ENCODE measurements around the gene DYSF. TPM values are rescaled to one million over a fixed set of nuclear protein-coding genes. Genes with fewer than 3 reads are reported as not detected.

DYSF gene
- total and polyA plus RNA-seq, 2 donors (not counting 1 experiment from before 2014, with no cell fraction given), result 0.17 to 0.43 TPM

GRCh38 chr2:71557321-71557720, 104.0 kb downstream of the DYSF start:
- Mint-ChIP-seq H3K27me3 (no peaks in the 10 kb centered on the region), H3K4me3 (no peak overlapping the region), H3K9me3 (ENCODE audit: insufficient read depth) (no peaks in the 10 kb centered on the region), H3K27ac (no peak overlapping the region), H3K4me1 (no peaks in the 10 kb centered on the region)
- ChIA-PET CTCF (no interaction called here), POLR2A (no interaction called here)
- DNase-seq (no peak), ATAC-seq (ENCODE audit: low read depth) (no peak)
- WGBS (ENCODE audit: insufficient coverage), result 84% methylated on average over 6 of the region's 6 CpGs
- no peaks in the 10 kb centered on the region for H3K79me2 ChIP-seq (ENCODE audit: control insufficient read depth, insufficient read depth, low read length)
- H3K27ac ChIP-seq (ENCODE audit: low read length in 2 of 2), result no peak overlapping the region
- H3K9ac ChIP-seq (ENCODE audit: low read length), result no peak overlapping the region
- no peaks in the 10 kb centered on the region for H3K4me1 ChIP-seq (ENCODE audit: control insufficient read depth in 2 of 2, insufficient read depth in 2 of 2, low read length in 2 of 2)
- no peak overlapping the region for H3K4me3 ChIP-seq (ENCODE audit: control extremely low read depth in 1 of 5, extremely low read depth in 1 of 5, insufficient read depth in 1 of 5, low read depth in 2 of 5, low read length in 4 of 5)
- TF ChIP-seq, protein P1, sequence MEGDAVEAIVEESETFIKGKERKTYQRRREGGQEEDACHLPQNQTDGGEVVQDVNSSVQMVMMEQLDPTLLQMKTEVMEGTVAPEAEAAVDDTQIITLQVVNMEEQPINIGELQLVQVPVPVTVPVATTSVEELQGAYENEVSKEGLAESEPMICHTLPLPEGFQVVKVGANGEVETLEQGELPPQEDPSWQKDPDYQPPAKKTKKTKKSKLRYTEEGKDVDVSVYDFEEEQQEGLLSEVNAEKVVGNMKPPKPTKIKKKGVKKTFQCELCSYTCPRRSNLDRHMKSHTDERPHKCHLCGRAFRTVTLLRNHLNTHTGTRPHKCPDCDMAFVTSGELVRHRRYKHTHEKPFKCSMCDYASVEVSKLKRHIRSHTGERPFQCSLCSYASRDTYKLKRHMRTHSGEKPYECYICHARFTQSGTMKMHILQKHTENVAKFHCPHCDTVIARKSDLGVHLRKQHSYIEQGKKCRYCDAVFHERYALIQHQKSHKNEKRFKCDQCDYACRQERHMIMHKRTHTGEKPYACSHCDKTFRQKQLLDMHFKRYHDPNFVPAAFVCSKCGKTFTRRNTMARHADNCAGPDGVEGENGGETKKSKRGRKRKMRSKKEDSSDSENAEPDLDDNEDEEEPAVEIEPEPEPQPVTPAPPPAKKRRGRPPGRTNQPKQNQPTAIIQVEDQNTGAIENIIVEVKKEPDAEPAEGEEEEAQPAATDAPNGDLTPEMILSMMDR (IDR thresholded peaks at IDR 0.05), result no peak
- no peaks in the 10 kb centered on the region for H3K9me3 ChIP-seq (ENCODE audit: control extremely low read depth in 1 of 3, control insufficient read depth in 2 of 3, insufficient read depth in 1 of 3, low read length in 2 of 3)
- intact Hi-C loops (cut with micrococcal nuclease), result no loop called here
- no peaks in the 10 kb centered on the region for H3K27me3 ChIP-seq (replicated peaks in 1 of 4; ENCODE audit: control extremely low read depth in 1 of 4, control insufficient read depth in 3 of 4, insufficient read depth in 4 of 4, low read length in 3 of 4)
- no peaks in the 10 kb centered on the region for H4K20me1 ChIP-seq (ENCODE audit: control insufficient read depth, insufficient read depth, low read length, poor library complexity, severe bottlenecking)
- no peak overlapping the region for H3K4me2 ChIP-seq (replicated peaks; ENCODE audit: low read depth, low read length, poor library complexity, severe bottlenecking)
- no peaks in the 10 kb centered on the region for H3K36me3 ChIP-seq (replicated peaks in 1 of 2; ENCODE audit: control extremely low read depth in 1 of 2, control insufficient read depth in 1 of 2, extremely low read depth in 1 of 2, insufficient read depth in 2 of 2, low read length in 1 of 2)
- no peak overlapping the region for H2AFZ ChIP-seq (ENCODE audit: insufficient read depth, low read depth, low read length, poor library complexity, severe bottlenecking)

DNA sequence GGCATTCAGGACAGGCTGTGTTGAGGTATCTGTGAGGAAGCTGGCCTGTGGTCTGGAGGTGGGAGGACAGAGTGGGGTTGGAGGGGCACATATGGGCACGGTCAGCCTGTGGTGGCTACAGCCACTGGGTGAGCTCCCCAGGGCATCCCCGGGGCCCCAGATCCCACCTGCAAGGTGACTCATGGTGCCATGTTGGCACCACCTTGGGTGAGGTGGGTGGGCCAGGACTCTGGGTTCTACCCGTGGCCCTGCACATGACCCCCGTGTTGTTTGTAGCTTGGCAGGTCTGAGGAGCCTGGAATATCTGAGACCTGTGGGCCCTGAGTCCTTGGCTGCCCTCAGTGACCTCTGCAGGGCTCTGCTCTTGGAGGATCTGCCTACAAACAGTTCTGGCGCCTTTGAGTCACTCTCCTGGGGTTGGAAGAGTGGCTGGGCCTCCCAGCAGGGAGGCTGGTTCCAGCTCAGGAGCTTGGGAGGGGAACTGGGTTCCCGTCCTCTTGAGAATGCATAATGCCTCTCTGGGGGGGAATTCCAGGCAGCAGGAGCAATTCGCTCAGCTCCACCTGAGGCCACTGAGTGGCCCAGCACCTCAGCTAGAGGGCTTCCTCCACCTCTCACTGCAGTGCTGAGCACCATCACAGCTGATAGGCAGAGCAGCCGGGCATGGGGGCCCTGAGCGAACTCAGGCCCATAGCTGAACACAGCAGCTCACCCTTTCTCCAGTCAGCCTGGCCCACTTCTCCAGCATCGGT, 105.1 kb downstream of the DYSF start:
- intact Hi-C loops (cut with micrococcal nuclease), result no loop called here
- Mint-ChIP-seq H3K4me1 (no peaks in the 10 kb centered on the region), H3K27ac (no peak overlapping the region), H3K4me3 (no peak overlapping the region), H3K9me3 (ENCODE audit: insufficient read depth) (no peaks in the 10 kb centered on the region), H3K27me3 (no peaks in the 10 kb centered on the region)
- no peaks in the 10 kb centered on the region for H4K20me1 ChIP-seq (ENCODE audit: control insufficient read depth, insufficient read depth, low read length, poor library complexity, severe bottlenecking)
- 84% methylated on average over 9 of the region's 10 CpGs for WGBS (ENCODE audit: insufficient coverage)
- ChIA-PET CTCF (interaction anchor here (0.9 to 1.1 kb wide), 2 partner anchors 11 to 48 kb away, joined by 3 read pairs; no protein-coding TSS in a partner anchor), POLR2A (no interaction called here)
- no peaks in the 10 kb centered on the region for H3K27me3 ChIP-seq (replicated peaks in 1 of 4; ENCODE audit: control extremely low read depth in 1 of 4, control insufficient read depth in 3 of 4, insufficient read depth in 4 of 4, low read length in 3 of 4)
- H3K9me3 ChIP-seq (ENCODE audit: control extremely low read depth in 1 of 3, control insufficient read depth in 2 of 3, insufficient read depth in 1 of 3, low read length in 2 of 3), result no peaks in the 10 kb centered on the region
- H3K4me1 ChIP-seq (ENCODE audit: control insufficient read depth in 2 of 2, insufficient read depth in 2 of 2, low read length in 2 of 2), result no peaks in the 10 kb centered on the region
- no peak overlapping the region for H3K27ac ChIP-seq (ENCODE audit: low read length in 2 of 2)
- DNase-seq (no peak), ATAC-seq (ENCODE audit: low read depth) (no peak)
- no peaks in the 10 kb centered on the region for H3K79me2 ChIP-seq (ENCODE audit: control insufficient read depth, insufficient read depth, low read length)
- H3K36me3 ChIP-seq (replicated peaks in 1 of 2; ENCODE audit: control extremely low read depth in 1 of 2, control insufficient read depth in 1 of 2, extremely low read depth in 1 of 2, insufficient read depth in 2 of 2, low read length in 1 of 2), result no peaks in the 10 kb centered on the region
- H2AFZ ChIP-seq (ENCODE audit: insufficient read depth, low read depth, low read length, poor library complexity, severe bottlenecking), result no peak overlapping the region
- H3K9ac ChIP-seq (ENCODE audit: low read length), result no peak overlapping the region
- H3K4me2 ChIP-seq (replicated peaks; ENCODE audit: low read depth, low read length, poor library complexity, severe bottlenecking), result no peak overlapping the region
- no peak for TF ChIP-seq EZH2 (IDR thresholded peaks at IDR 0.05; ENCODE audit: borderline replicate concordance, insufficient read depth, low read depth, low read length, poor library complexity, severe bottlenecking)
- TF ChIP-seq, protein P1 (IDR thresholded peaks at IDR 0.05), result no peak
- no peak overlapping the region for H3K4me3 ChIP-seq (ENCODE audit: control extremely low read depth in 1 of 5, extremely low read depth in 1 of 5, insufficient read depth in 1 of 5, low read depth in 2 of 5, low read length in 4 of 5)

Data from B cell (primary cell).